DOHH2 (cell line): ENCODE measurements around the gene EXOSC10.

ENCODE experiments used
- H3F3A ChIP-seq: fragments of 200-600 bp; sonication (generic), shearing (Covaris generic); 2 replicates; pipeline ENCODE4 v1.6.0; 2016; ENCODE audit warnings: antibody characterized with exemption, mild to moderate bottlenecking; ENCODE audit not compliant: control insufficient read depth, insufficient read depth
- H3K27ac ChIP-seq: fragments of 200-600 bp; sonication (generic); 2 replicates; pipeline ENCODE4 v1.5.1; 2014; ENCODE audit warnings: low read depth, mild to moderate bottlenecking, low read length, moderate library complexity
- H3K27me3 ChIP-seq: fragments of 200-600 bp; sonication (generic); 2 replicates; pipeline ENCODE4 v1.6.1; 2014; ENCODE audit warnings: mild to moderate bottlenecking, low read length, mixed read lengths; ENCODE audit not compliant: control insufficient read depth
- H3K36me3 ChIP-seq: fragments of 200-600 bp; sonication (generic); 2 replicates; pipeline ENCODE4 v1.6.1; 2014; ENCODE audit warnings: mild to moderate bottlenecking, low read length, moderate library complexity, mixed read lengths; ENCODE audit not compliant: control insufficient read depth
- H3K4me1 ChIP-seq: fragments of 200-600 bp; sonication (generic); 2 replicates; pipeline ENCODE4 v1.6.1; 2014; ENCODE audit warnings: mild to moderate bottlenecking, low read length, mixed read lengths; ENCODE audit not compliant: control insufficient read depth
- H3K4me2 ChIP-seq: fragments of 200-600 bp; sonication (generic); 2 replicates; pipeline ENCODE4 v1.6.0; 2014; ENCODE audit warnings: mild to moderate bottlenecking, low read length, moderate library complexity
- H3K4me3 ChIP-seq: fragments of 200-600 bp; sonication (generic); 2 replicates; pipeline ENCODE4 v1.5.1; 2014; ENCODE audit warnings: mild to moderate bottlenecking, low read length, mixed read lengths
- H3K79me2 ChIP-seq: fragments of 200-600 bp; sonication (generic); 2 replicates; pipeline ENCODE4 v1.6.1; 2014; ENCODE audit warnings: mild to moderate bottlenecking, low read length, mixed read lengths; ENCODE audit not compliant: control insufficient read depth
- H3K9me2 ChIP-seq: fragments of 200-600 bp; sonication (generic); replicated peaks from 2 replicates; pipeline ENCODE4 v1.6.1; 2014; ENCODE audit warnings: mild to moderate bottlenecking, low read length, mixed read lengths; ENCODE audit not compliant: control insufficient read depth
- H3K9me3 ChIP-seq: fragments of 200-600 bp; sonication (generic); 2 replicates; pipeline ENCODE4 v1.6.1; 2014; ENCODE audit warnings: antibody characterized with exemption, low read length, mixed read lengths; ENCODE audit not compliant: control insufficient read depth, insufficient read depth
- H4K20me1 ChIP-seq: fragments of 200-600 bp; sonication (generic); 2 replicates; pipeline ENCODE4 v1.6.0; 2014; ENCODE audit warnings: low read depth, mild to moderate bottlenecking, antibody characterized with exemption, low read length, moderate library complexity; ENCODE audit not compliant: control insufficient read depth, insufficient read depth
- CTCF ChIP-seq: fragments of 200-600 bp; sonication (generic); IDR thresholded peaks from one replicate; pipeline ENCODE4 v1.5.1; 2014; ENCODE audit warnings: antibody characterized with exemption, mild to moderate bottlenecking, low read depth, low read length; ENCODE audit not compliant: poor library complexity, severe bottlenecking
- EZH2phosphoT487 ChIP-seq: fragments of 200-600 bp; sonication (generic); IDR thresholded peaks from 2 replicates; pipeline ENCODE4 v1.6.1; 2017; ENCODE audit warnings: borderline replicate concordance, mild to moderate bottlenecking, antibody characterized with exemption, low read length, moderate library complexity, mixed read lengths

Gene EXOSC10

DNA sequence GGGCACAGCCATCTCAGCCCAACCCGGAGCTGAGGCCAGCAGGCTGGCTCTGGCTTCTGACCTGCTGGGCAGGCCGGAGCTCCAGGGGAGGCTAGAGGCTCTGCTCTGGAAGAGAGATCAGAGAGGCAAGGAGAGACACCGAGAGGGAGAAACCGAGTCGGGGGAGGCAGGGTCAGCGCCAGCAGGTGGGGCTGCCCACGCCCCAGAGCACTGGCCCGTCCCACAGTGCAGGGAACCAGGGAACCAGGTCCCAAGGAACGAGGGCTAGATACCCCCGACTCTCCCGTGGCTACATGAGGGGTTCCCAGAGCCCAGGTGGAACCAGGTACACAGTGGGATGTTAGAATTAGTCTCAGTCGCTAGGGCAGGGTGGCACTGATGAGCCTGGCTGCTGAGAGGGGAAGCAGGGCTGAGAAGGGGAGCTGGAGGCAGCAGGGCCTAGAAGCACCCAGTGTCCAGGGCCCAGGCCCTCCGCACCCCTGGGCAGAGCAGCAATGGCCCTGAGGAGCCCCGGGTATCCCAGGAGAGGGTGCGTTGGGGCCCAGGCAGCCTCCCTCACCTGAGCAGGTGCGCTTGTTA lies 54.7 kb downstream of the EXOSC10 start:
- Histone ChIP-seq H3F3A (no peaks in the 10 kb centered on the region), H4K20me1 (no peaks in the 10 kb centered on the region)
- TF ChIP-seq CTCF (no peak), EZH2phosphoT487 (no peak)

DNA sequence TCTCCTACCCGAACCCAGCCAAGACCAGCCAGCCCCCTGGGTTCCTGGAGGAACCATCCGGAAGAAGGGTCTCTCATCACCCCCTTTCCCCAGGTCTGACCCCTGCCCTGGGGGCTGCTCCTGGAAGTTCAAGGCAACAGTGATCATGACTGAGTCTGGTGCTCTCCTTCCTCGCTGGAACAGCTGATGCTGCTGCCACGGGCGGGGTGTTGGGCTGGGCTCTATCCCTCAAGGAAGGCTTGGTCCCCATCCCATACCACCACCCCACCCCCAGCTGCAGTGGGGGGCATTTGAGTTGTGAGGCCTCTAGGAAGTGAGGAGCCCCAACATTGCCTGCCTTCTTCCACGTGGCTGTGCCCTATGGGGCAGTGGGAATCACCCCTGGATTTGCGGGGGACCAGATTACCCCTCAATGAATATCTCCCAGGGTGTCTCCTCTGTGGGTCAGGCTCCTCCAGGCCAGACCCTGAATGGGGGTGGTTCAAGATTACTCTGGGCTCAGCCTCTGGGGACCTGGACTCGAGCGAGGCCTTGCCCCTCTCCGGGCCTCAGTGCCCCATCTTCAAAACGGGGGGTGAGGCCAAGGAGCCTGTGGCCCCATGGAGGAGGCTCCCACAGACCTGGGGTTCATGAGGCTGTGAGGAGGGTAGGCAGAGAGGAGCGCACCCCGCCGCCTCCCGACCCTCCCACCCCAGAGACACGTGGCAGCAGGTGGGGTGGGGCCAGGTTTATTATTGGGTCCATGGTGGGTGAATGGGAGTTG lies 55.4 kb downstream of the EXOSC10 start:
- no peaks in the 10 kb centered on the region for H3K79me2 ChIP-seq
- TF ChIP-seq CTCF: no peak
- H3K27ac ChIP-seq: no peak overlapping the region
- H3K4me3 ChIP-seq: no peak overlapping the region
- H3K9me3 ChIP-seq: no peaks in the 10 kb centered on the region
- no peaks in the 10 kb centered on the region for H4K20me1 ChIP-seq
- 0 out of 2 replicates have a peak, but pooled peaks cover 3% of the 10 kb centered on the region for H3K9me2 ChIP-seq
- H3K36me3 ChIP-seq: no peaks in the 10 kb centered on the region
- no peaks in the 10 kb centered on the region for H3F3A ChIP-seq
- H3K4me2 ChIP-seq: no peak overlapping the region
- H3K4me1 ChIP-seq: no peaks in the 10 kb centered on the region
- no peaks in the 10 kb centered on the region for H3K27me3 ChIP-seq

More for the DNA sequence above, 54.7 kb downstream of the EXOSC10 start:
- Histone ChIP-seq H3K9me2 (0 out of 2 replicates have a peak, but pooled peaks cover 3% of the 10 kb centered on the region), H3K4me1 (no peaks in the 10 kb centered on the region), H3K4me2 (no peak overlapping the region), H3K27ac (no peak overlapping the region), H3K9me3 (no peaks in the 10 kb centered on the region), H3K4me3 (no peak overlapping the region), H3K79me2 (no peaks in the 10 kb centered on the region), H3K27me3 (no peaks in the 10 kb centered on the region), H3K36me3 (no peaks in the 10 kb centered on the region)

DNA sequence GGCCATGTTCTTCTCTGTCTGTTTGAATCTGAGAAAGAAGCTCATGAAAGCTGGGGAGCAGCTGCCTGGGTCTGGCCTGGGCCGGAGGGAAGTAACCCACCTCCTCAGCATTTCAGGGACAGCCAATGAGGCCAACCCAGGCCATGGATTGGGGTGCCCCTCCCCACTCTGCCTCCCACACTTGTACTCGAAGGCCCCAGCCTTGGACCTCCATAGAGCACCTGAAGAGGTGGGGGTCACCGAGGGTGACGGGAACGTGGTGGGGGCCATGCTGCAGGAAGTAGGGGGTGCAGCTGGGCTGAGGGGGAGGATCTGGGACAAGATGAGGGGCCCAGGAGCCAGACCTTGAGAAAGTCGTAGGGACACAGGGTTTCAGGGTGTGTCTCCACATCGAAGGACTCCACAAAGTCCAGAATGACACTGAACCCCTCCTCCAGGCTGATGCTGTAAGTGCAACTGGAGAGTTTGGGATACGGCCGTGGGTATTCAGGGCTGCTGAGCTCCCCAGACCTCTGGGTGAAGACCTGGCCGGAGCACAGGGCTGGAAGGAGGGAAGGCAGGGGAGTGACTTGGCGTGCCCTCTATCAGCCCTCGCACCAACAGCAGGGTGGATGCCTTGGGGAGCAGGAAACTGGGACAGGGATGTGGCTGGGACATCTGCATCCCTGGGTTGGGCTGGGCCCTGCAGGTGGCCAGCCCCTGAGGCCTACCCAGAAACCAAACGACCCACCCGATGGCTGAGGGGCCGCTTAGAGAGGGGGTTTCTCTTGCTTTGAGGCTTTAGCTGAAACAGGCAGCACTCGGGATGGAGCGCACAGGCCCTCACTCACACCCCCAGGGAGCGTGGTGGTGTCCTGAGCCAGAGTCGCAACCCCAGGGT lies 56.4 kb downstream of the EXOSC10 start:
- H3K36me3 ChIP-seq: no peaks in the 10 kb centered on the region
- 0 out of 2 replicates have a peak, but pooled peaks cover 3% of the 10 kb centered on the region for H3K9me2 ChIP-seq
- no peaks in the 10 kb centered on the region for H3K4me1 ChIP-seq
- no peak overlapping the region for H3K4me3 ChIP-seq
- no peaks in the 10 kb centered on the region for H3K79me2 ChIP-seq
- H3K27ac ChIP-seq: no peak overlapping the region
- no peaks in the 10 kb centered on the region for H3K9me3 ChIP-seq
- H3K27me3 ChIP-seq: no peaks in the 10 kb centered on the region
- TF ChIP-seq EZH2phosphoT487 (no peak), CTCF (no peak)
- no peaks in the 10 kb centered on the region for H3F3A ChIP-seq
- H3K4me2 ChIP-seq: no peak overlapping the region
- no peaks in the 10 kb centered on the region for H4K20me1 ChIP-seq
